ENCODE measurements around the gene UBFD1. TPM values are rescaled to one million over a fixed set of nuclear protein-coding genes. Genes with fewer than 3 reads are reported as not detected.

Gene UBFD1
- total RNA-seq, 1 donor from 2014 or later, result 55.0 TPM

DNA sequence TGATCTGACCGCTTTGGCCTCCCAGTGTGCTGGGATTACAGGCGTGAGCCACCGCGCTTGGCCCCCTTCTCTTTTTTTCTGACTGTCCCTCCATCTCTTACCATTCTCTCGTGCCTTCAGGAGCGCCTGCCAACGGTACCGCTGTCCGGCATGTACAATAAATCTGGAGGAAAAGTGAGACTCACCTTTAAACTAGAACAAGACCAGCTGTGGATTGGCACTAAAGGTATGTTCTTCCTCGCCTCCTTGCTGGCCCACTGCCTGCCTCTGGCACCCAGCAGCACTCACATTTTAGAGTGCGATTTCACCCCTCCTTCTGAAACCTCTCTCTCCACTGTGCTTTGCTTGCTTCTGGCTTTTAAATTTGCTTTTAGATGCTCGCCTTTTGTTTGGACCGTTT is 5.0 kb downstream of the UBFD1 start:
- no peak overlapping the region for H3K27ac Mint-ChIP-seq
- H3K4me3 Mint-ChIP-seq, result no peak overlapping the region
- no peaks in the 10 kb centered on the region for H3K9me3 Mint-ChIP-seq
- peaks cover 18% of the 10 kb centered on the region for H3K4me1 Mint-ChIP-seq (ENCODE audit: low read depth)
- intact Hi-C loops (cut with micrococcal nuclease), result no loop called here
- no peak for DNase-seq (ENCODE audit: low spot score)
- peaks cover 55% of the 10 kb centered on the region for H3K36me3 Mint-ChIP-seq (ENCODE audit: low read depth)
- peaks cover under 1% of the 10 kb centered on the region for H3K27me3 Mint-ChIP-seq (ENCODE audit: insufficient read depth)

DNA sequence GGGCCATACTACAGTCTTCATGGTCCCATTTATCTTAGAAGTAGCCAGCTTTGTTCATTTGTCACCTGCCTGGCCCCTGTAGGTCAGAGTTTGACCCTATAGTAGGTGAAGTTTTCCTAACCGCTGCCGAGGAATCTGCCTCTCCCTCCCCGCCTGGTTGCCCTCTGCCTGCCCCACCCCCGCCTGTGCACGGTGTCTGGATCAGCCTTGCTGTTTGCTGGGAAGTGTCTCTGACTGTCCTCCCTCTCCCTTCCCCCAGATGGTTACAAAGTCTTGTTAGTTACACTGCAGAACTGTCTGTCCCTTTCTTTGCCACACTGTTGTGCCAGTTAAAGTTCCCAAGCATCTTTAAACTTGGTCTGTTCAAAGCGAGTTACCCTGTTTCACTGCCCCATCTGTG is 5.7 kb downstream of the UBFD1 start:
- DNase-seq (ENCODE audit: low spot score), result no peak
- intact Hi-C loops (cut with micrococcal nuclease), result no loop called here
- H3K9me3 Mint-ChIP-seq, result no peaks in the 10 kb centered on the region
- H3K27ac Mint-ChIP-seq, result no peak overlapping the region
- H3K36me3 Mint-ChIP-seq (ENCODE audit: low read depth), result peaks cover 58% of the 10 kb centered on the region
- H3K27me3 Mint-ChIP-seq (ENCODE audit: insufficient read depth), result no peaks in the 10 kb centered on the region
- H3K4me1 Mint-ChIP-seq (ENCODE audit: low read depth), result peaks cover 18% of the 10 kb centered on the region
- H3K4me3 Mint-ChIP-seq, result no peak overlapping the region

DNA sequence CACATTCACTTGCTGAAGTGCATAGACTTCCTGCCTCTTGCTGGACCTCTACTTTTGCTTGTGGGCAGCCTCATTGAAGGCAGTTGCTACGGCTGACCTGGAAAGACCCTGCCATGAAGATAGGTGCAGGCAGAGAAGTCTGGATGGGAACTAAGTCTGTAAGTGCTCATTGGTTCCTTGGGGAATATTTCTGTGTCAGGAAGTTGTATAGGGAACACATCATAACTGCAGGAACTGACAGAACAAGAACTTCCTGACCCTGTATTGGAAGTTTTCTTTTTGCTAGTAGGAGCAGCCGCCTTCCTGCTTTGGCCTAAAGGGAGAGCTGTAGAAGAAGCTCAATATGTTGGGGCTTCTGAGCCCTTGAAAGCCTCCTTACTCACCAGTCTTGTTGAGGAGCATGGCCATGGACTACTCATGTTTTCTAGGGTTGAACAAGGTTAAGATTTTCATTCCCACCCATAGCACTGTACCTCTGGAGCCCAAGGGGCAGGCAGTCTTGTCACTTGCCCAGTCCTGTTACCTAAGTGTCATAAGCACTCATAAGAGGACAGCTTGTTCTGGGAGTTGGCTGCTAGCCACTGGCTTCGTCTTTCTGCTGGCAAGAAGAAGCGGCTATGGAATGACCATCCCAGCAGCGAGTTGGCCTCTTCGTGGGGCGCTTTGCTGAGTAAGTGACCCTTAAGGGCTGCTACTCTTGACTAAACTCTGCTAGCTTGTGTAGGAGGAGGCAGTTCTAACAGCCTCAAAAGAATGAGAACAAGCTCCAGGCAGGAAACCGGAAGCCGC is 7.2 kb downstream of the UBFD1 start:
- Mint-ChIP-seq H3K27ac (no peak overlapping the region), H3K4me3 (no peak overlapping the region), H3K9me3 (no peaks in the 10 kb centered on the region), H3K4me1 (ENCODE audit: low read depth) (peaks cover 7% of the 10 kb centered on the region), H3K36me3 (ENCODE audit: low read depth) (peaks cover 61% of the 10 kb centered on the region), H3K27me3 (ENCODE audit: insufficient read depth) (no peaks in the 10 kb centered on the region)
- intact Hi-C loops (cut with micrococcal nuclease), result no loop called here
- no peak for DNase-seq (ENCODE audit: low spot score)

DNA sequence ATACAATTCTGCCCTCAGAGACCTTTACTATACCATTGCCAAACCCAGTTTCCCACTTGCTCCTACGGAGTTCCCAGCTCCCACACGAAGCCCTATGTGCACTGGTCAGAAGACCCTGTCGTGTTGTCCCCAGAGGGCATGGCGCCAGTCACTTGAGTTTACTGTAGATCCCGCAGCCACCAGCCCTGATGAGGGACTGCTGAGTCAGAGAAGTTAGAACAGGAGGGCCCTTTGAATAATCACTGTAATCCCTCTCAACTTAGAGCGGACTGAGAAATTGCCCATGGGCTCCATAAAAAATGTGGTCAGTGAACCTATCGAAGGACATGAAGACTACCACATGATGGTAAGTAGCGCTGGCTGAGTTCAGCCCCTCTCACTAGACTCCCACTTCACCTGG is 9.2 kb downstream of the UBFD1 start:
- no peak overlapping the region for H3K27ac Mint-ChIP-seq
- no peak for DNase-seq (ENCODE audit: low spot score)
- H3K36me3 Mint-ChIP-seq (ENCODE audit: low read depth), result peaks cover 59% of the 10 kb centered on the region
- H3K4me1 Mint-ChIP-seq (ENCODE audit: low read depth), result no peaks in the 10 kb centered on the region
- intact Hi-C loops (cut with micrococcal nuclease), result no loop called here
- H3K27me3 Mint-ChIP-seq (ENCODE audit: insufficient read depth), result no peaks in the 10 kb centered on the region
- H3K4me3 Mint-ChIP-seq, result no peak overlapping the region
- H3K9me3 Mint-ChIP-seq, result no peaks in the 10 kb centered on the region

DNA sequence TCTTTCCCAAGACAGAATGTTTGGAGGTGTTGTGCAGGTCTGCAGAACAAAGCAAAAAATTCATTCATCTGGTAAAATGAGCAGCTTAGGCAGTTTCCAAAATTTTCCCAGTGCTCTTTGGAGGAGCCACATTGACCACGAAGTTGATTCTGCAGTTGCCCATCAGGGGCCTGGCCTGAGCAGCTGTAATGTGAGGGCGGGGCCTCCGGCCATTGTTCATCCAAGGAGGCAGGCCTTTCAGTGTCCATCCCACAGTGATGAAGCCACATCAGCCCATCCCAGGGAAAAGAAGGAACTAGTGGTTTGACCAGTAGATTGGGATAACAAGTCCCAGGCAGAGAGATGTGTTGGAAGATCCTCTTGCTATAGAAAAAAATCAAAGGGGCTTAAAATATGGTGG is 10.1 kb downstream of the UBFD1 start:
- DNase-seq (ENCODE audit: low spot score), result no peak
- Mint-ChIP-seq H3K9me3 (no peaks in the 10 kb centered on the region), H3K27me3 (ENCODE audit: insufficient read depth) (no peaks in the 10 kb centered on the region), H3K4me3 (no peak overlapping the region), H3K4me1 (ENCODE audit: low read depth) (no peaks in the 10 kb centered on the region), H3K27ac (no peak overlapping the region), H3K36me3 (ENCODE audit: low read depth) (peaks cover 60% of the 10 kb centered on the region)
- intact Hi-C loops (cut with micrococcal nuclease), result no loop called here

DNA sequence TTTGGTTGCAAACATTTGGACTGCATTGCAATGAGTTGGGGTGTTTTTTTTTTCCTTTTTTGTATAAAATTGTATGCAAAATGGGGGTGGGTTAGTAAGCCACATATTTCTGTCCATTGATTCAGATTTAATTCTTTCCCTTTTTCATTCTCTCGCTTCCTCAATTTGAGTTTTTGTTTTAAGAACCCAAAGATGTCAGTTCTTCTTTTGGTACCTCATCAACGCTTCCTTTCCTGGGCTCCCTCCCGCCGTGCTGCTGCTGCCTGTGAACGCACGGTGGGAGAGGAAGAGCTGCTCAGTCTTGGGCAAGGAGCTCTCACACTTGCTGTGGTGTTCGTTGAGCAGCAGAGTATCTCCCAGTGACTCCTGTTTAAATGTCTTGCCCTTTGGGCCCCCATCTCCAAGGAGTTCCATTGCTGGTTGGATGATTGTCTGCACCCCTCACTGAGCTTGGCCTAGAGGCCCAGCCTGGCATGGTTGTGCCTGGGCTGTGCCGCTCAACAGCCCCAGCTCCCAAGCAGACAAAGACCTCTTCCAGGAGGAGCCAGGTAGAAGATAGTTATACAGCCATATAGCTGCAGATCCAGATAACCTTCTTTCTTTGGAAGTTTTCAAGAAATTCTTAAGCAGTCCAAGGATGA is 13.6 kb downstream of the UBFD1 start:
- H3K36me3 Mint-ChIP-seq (ENCODE audit: low read depth), result peaks cover 37% of the 10 kb centered on the region
- intact Hi-C loops (cut with micrococcal nuclease), result no loop called here
- H3K9me3 Mint-ChIP-seq, result no peaks in the 10 kb centered on the region

DNA sequence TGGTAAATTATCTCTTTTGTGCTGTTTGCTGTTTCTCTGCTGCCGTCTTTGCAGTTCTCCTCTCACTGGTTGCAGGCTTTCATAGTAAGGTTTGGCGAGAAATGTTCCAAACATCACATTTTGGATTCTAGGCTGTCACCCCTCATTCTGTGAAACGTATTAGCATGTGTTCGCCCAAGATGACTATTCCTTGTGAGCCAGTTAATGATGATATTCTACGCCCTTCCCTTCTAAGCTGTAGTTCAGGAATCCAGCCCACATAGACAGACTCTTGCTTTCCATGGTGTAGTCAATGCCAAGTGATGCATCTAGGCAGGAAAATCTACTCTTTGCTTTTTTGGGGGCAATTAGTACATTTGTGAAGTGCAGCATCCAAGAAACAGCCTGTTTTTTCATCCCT is 14.4 kb downstream of the UBFD1 start:
- Mint-ChIP-seq H3K27me3 (ENCODE audit: insufficient read depth) (no peaks in the 10 kb centered on the region), H3K27ac (no peak overlapping the region), H3K4me3 (no peak overlapping the region), H3K36me3 (ENCODE audit: low read depth) (peaks cover 34% of the 10 kb centered on the region), H3K4me1 (ENCODE audit: low read depth) (no peaks in the 10 kb centered on the region), H3K9me3 (no peaks in the 10 kb centered on the region)
- no peak for DNase-seq (ENCODE audit: low spot score)
- intact Hi-C loops (cut with micrococcal nuclease), result no loop called here

More for the DNA sequence above, 13.6 kb downstream of the UBFD1 start:
- no peaks in the 10 kb centered on the region for H3K4me1 Mint-ChIP-seq (ENCODE audit: low read depth)
- no peak overlapping the region for H3K27ac Mint-ChIP-seq
- H3K27me3 Mint-ChIP-seq (ENCODE audit: insufficient read depth), result no peaks in the 10 kb centered on the region
- H3K4me3 Mint-ChIP-seq, result no peak overlapping the region
- no peak for DNase-seq (ENCODE audit: low spot score)

DNA sequence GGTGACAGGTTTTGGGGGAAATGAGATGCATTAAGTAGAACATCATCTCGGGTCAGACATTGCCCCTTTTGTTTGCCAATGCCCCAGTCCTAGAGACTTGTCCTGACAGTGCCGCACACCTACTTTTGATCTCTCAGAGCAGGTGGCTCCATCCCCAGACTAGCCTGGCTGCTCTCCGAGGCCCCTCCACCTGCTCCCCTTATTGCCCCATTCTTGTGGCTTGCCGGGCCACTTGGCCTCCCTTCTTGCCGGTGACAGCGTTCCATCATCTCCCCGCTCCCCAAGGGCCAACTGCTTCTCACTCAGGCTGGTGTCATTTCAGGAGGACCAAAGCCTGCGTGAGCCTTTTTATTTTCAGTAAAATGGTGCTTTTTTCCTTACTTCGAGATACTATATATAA is 14.9 kb downstream of the UBFD1 start:
- Mint-ChIP-seq H3K4me3 (no peak overlapping the region), H3K27ac (no peak overlapping the region), H3K27me3 (ENCODE audit: insufficient read depth) (no peaks in the 10 kb centered on the region), H3K9me3 (no peaks in the 10 kb centered on the region), H3K4me1 (ENCODE audit: low read depth) (no peaks in the 10 kb centered on the region), H3K36me3 (ENCODE audit: low read depth) (peaks cover 30% of the 10 kb centered on the region)
- no peak for DNase-seq (ENCODE audit: low spot score)
- intact Hi-C loops (cut with micrococcal nuclease), result no loop called here

DNA sequence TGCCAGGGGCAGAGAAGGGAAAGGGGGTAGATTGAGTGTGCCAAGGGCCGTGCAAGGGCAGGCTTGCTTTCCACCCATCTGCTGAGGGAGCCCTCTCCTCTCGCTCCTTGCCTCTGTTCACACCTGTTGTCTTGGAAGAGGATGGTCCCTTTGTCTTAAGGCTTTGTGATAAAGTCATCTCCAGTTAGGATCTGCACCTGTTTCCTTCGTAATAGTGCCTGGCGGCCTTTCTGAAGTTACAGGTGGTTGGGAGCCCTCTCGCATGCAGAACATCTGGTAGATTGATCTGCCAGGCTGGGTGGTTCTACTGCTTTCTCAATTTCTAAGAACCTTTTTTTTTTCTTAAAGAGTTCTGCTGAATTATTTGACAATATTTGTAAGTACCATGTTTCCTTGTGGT is 16.3 kb downstream of the UBFD1 start:
- no peak for DNase-seq (ENCODE audit: low spot score)
- Mint-ChIP-seq H3K9me3 (no peaks in the 10 kb centered on the region), H3K36me3 (ENCODE audit: low read depth) (peaks cover 23% of the 10 kb centered on the region), H3K27me3 (ENCODE audit: insufficient read depth) (no peaks in the 10 kb centered on the region), H3K27ac (no peak overlapping the region), H3K4me3 (no peak overlapping the region), H3K4me1 (ENCODE audit: low read depth) (no peaks in the 10 kb centered on the region)
- intact Hi-C loops (cut with micrococcal nuclease), result no loop called here

DNA sequence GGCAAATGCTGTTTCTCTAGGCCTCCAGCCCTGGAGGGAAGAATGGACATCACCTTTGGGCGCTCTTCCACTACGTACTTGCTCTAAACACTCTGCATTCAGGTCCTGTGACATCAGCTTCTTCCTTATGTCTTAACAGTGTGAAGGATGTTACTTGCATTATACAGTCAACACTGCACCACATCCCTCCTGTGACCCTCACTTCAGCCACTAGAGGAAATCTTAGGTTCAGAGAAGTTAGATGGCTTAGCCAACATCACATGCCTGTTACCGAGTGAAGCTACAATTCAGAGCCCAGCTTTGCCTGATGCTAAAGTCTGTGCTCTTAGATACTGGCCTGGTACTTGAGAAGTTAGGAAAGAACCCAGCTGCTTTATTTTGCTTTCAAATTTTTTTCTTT is 18.3 kb downstream of the UBFD1 start:
- no peak overlapping the region for H3K27ac Mint-ChIP-seq
- H3K4me3 Mint-ChIP-seq, result no peak overlapping the region
- intact Hi-C loops (cut with micrococcal nuclease), result no loop called here
- H3K9me3 Mint-ChIP-seq, result no peaks in the 10 kb centered on the region
- DNase-seq (ENCODE audit: low spot score), result no peak
- H3K36me3 Mint-ChIP-seq (ENCODE audit: low read depth), result peaks cover 20% of the 10 kb centered on the region
- no peaks in the 10 kb centered on the region for H3K27me3 Mint-ChIP-seq (ENCODE audit: insufficient read depth)
- no peaks in the 10 kb centered on the region for H3K4me1 Mint-ChIP-seq (ENCODE audit: low read depth)

DNA sequence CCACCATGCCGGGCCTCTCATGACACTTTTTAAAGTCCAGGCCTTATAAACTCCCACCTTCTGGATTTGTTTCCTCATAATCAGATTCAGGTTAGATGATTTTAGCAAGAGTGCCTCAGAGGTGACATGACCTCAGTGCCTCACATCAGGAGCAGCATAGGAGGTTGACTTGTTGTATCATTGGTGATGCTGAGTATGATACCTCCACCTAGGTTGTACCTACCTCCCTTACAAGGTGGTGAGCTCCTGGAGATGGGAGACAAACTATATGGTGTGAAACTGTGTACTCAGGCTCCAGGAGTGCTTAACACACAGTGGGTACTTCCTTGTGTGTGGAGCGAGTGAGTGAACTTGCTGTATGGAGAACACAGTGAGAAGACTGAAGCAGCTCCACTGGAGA is 20.0 kb downstream of the UBFD1 start:
- Mint-ChIP-seq H3K27ac (no peak overlapping the region), H3K36me3 (ENCODE audit: low read depth) (peaks cover 21% of the 10 kb centered on the region), H3K9me3 (no peaks in the 10 kb centered on the region), H3K4me1 (ENCODE audit: low read depth) (no peaks in the 10 kb centered on the region), H3K4me3 (no peak overlapping the region), H3K27me3 (ENCODE audit: insufficient read depth) (no peaks in the 10 kb centered on the region)
- intact Hi-C loops (cut with micrococcal nuclease), result no loop called here
- no peak for DNase-seq (ENCODE audit: low spot score)

DNA sequence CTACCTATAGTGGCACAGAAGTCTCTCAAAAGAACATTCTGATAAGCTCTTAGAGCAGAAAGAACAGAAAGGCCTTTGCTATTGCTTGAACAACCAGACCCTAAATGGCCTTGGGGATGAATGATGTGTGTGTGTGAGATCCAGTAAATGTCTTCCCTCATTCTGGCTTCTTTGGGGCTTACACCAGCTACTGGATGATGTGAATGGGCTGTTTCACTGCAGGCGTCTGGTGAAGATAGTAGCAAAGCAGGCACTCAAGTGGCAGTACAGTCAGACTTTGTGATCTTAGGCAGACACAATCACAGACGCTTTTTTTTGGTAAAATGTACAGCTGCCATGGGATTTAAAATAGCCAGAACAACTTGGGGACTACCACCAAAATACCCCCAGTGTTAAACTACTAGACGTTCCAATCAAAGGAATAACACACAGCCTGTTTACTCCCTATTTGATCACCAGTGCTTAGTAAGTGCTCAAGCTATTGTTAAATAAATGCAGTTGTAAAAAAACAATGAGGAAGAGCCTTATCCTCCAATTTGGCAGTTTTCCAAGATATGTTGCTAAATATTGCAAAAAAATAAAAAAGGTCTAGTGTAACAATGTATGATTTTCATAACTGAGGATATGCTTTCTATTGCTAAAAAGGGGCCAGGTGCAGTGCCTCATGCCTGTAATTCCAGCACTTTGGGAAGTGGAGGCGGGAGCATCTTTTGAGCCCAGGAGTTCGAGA is 20.7 kb downstream of the UBFD1 start:
- no peak for DNase-seq (ENCODE audit: low spot score)
- Mint-ChIP-seq H3K4me1 (ENCODE audit: low read depth) (no peaks in the 10 kb centered on the region), H3K4me3 (no peak overlapping the region), H3K27me3 (ENCODE audit: insufficient read depth) (no peaks in the 10 kb centered on the region), H3K9me3 (no peaks in the 10 kb centered on the region), H3K36me3 (ENCODE audit: low read depth) (peaks cover 22% of the 10 kb centered on the region), H3K27ac (no peak overlapping the region)
- intact Hi-C loops (cut with micrococcal nuclease), result no loop called here

DNA sequence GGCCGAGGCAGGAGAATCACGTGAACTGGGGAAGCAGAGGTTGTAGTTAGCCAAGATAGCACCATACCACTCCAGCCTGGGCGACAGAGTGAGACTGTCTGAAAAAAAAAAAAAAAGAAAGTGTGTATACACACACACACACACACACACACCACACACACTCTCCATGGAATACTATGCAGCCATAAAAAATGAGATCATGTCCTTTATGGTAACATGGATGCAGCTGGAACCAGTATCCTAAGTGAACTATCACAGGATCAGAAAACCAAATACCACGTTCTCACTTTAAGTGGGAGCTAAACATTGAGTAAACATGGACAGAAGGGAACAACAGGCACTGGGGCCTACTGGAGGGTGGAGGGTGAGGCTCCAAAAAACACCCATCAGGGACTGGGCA is 21.8 kb downstream of the UBFD1 start:
- DNase-seq (ENCODE audit: low spot score), result no peak
- H3K27ac Mint-ChIP-seq, result no peak overlapping the region
- no peak overlapping the region for H3K4me3 Mint-ChIP-seq
- H3K36me3 Mint-ChIP-seq (ENCODE audit: low read depth), result peaks cover 25% of the 10 kb centered on the region
- no peaks in the 10 kb centered on the region for H3K4me1 Mint-ChIP-seq (ENCODE audit: low read depth)
- H3K9me3 Mint-ChIP-seq, result no peaks in the 10 kb centered on the region
- intact Hi-C loops (cut with micrococcal nuclease), result no loop called here
- H3K27me3 Mint-ChIP-seq (ENCODE audit: insufficient read depth), result no peaks in the 10 kb centered on the region
